ENCODE results near the gene FBH1. TPM values are rescaled to one million over a fixed set of nuclear protein-coding genes. Genes with fewer than 3 reads are reported as not detected.

Gene FBH1
- total RNA-seq, 4 donors from 2014 or later, result 62.6 to 96.9 (median 68.2) TPM

GRCh38 chr10:5965266-5965665 lies 75.2 kb downstream of the FBH1 start:
- Histone ChIP-seq H3K27me3 (no peaks in the 10 kb centered on the region), H3K27ac (no peak overlapping the region), H3K36me3 (peaks cover 0 to 24% of the 10 kb centered on the region in 2 donors), H3K4me3 (no peak overlapping the region), H3K9me3 (no peaks in the 10 kb centered on the region), H3K4me1 (no peaks in the 10 kb centered on the region)
- DNase-seq, result no peak
- intact Hi-C loops (cut with DNase I; ENCODE audit: low total_unique reads) (no loop called here), in situ Hi-C loops (cut with MboI; ENCODE audit: low sequenced_read_pairs in 4 of 4) (no loop called here)
- no peak for ATAC-seq
- TF ChIP-seq POLR2A (IDR thresholded peaks at IDR 0.05) (no peak), CTCF (IDR thresholded peaks at IDR 0.05 in 4 of 5, conservative IDR thresholded peaks at IDR 0.05 in 1 of 5) (no peak)

- Histone ChIP-seq H3K4me1 (peaks cover 0 to 18% of the 10 kb centered on the region in 2 donors), H3K27ac (no peak overlapping the region), H3K4me3 (no peak overlapping the region), H3K36me3 (peaks cover 0 to 11% of the 10 kb centered on the region in 2 donors), H3K9me3 (no peaks in the 10 kb centered on the region), H3K27me3 (no peaks in the 10 kb centered on the region)
- intact Hi-C loops (cut with DNase I; ENCODE audit: low total_unique reads), result no loop called here
- TF ChIP-seq POLR2A (IDR thresholded peaks at IDR 0.05) (no peak), CTCF (IDR thresholded peaks at IDR 0.05 in 4 of 5, conservative IDR thresholded peaks at IDR 0.05 in 1 of 5) (no peak)
- no peak for DNase-seq
- no peak for ATAC-seq
- in situ Hi-C loops (cut with MboI; ENCODE audit: low sequenced_read_pairs in 4 of 4), result no loop called here
Measured at GRCh38 chr10:5968037-5968680, 78.1 kb downstream of the FBH1 start.

- no peak for TF ChIP-seq CTCF (IDR thresholded peaks at IDR 0.05 in 4 of 5, conservative IDR thresholded peaks at IDR 0.05 in 1 of 5)
- no peak for TF ChIP-seq POLR2A (IDR thresholded peaks at IDR 0.05)
- peaks cover 0 to 6% of the 10 kb centered on the region in 2 donors for H3K36me3 ChIP-seq
- in situ Hi-C loops (cut with MboI; ENCODE audit: low sequenced_read_pairs in 4 of 4) (no loop called here), intact Hi-C loops (cut with DNase I; ENCODE audit: low total_unique reads) (no loop called here)
- H3K4me3 ChIP-seq, result no peak overlapping the region
- H3K4me1 ChIP-seq, result peaks cover 0 to 18% of the 10 kb centered on the region in 2 donors
- no peak overlapping the region for H3K27ac ChIP-seq
- no peaks in the 10 kb centered on the region for H3K9me3 ChIP-seq
- no peaks in the 10 kb centered on the region for H3K27me3 ChIP-seq
- DNase-seq (no peak), ATAC-seq (no peak)
Measured at GRCh38 chr10:5968681-5969453, 78.8 kb downstream of the FBH1 start.

- H3K4me1 ChIP-seq, result peaks cover 0 to 18% of the 10 kb centered on the region in 2 donors
- intact Hi-C loops (cut with DNase I; ENCODE audit: low total_unique reads) (no loop called here), in situ Hi-C loops (cut with MboI; ENCODE audit: low sequenced_read_pairs in 4 of 4) (no loop called here)
- TF ChIP-seq CTCF (IDR thresholded peaks at IDR 0.05 in 4 of 5, conservative IDR thresholded peaks at IDR 0.05 in 1 of 5) (no peak), POLR2A (IDR thresholded peaks at IDR 0.05) (no peak)
- no peaks in the 10 kb centered on the region for H3K9me3 ChIP-seq
- H3K36me3 ChIP-seq, result peaks cover 0 to 6% of the 10 kb centered on the region in 2 donors
- peak overlapping the region in 2 of 4 donors; percentile 67 to 69 for H3K27ac ChIP-seq
- H3K4me3 ChIP-seq, result no peak overlapping the region
- DNase-seq (no peak), ATAC-seq (no peak)
- H3K27me3 ChIP-seq, result no peaks in the 10 kb centered on the region
Measured at GRCh38 chr10:5970066-5970465, 80.0 kb downstream of the FBH1 start.

All from gastrocnemius medialis (tissue), 4 donors.